Measurements from ENCODE around the gene PCSK5. TPM values are rescaled to one million over a fixed set of nuclear protein-coding genes. Genes with fewer than 3 reads are reported as not detected.

The PCSK5 gene
- total RNA-seq, 1 donor from 2014 or later: 30.7 TPM

GRCh38 chr9:75993434-75993833 lies 103.0 kb downstream of the PCSK5 start:
- DNase-seq (ENCODE audit: extremely low spot score, unreplicated experiment): no peak
- peaks cover 25% of the 10 kb centered on the region for H3K36me3 Mint-ChIP-seq
- H3K4me3 Mint-ChIP-seq: no peak overlapping the region
- peaks cover 22% of the 10 kb centered on the region for H3K4me1 Mint-ChIP-seq (ENCODE audit: unreplicated experiment)
- TF ChIP-seq CTCF (conservative IDR thresholded peaks at IDR 0.05): no peak
- peaks cover 12% of the 10 kb centered on the region for H3K9me3 Mint-ChIP-seq
- H3K27ac Mint-ChIP-seq: no peak overlapping the region
- H3K27me3 Mint-ChIP-seq: peaks cover 5% of the 10 kb centered on the region

DNA sequence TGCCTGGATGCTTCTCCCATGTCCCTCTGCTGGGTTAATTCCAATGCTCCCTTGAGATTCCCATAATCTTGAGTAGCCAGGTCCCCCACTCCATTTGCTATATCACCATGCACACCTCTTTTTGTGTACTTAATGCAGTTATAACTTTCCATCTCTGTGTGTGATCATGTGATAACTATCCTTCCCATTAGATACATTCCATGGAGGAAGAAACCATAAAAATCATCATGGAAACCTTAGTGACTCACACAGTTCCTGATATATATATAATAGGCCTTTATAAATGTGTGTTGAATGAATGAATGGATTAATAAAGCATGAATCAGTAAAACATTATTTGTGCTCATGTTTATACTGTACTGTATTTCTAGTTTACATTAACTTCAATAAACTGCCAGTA lies 104.6 kb downstream of the PCSK5 start:
- peaks cover 13% of the 10 kb centered on the region for H3K9me3 Mint-ChIP-seq
- peaks cover 5% of the 10 kb centered on the region for H3K27me3 Mint-ChIP-seq
- H3K27ac Mint-ChIP-seq: no peak overlapping the region
- no peak for DNase-seq (ENCODE audit: extremely low spot score, unreplicated experiment)
- H3K4me3 Mint-ChIP-seq: no peak overlapping the region
- H3K36me3 Mint-ChIP-seq: peaks cover 25% of the 10 kb centered on the region
- TF ChIP-seq CTCF (conservative IDR thresholded peaks at IDR 0.05): no peak
- peaks cover 26% of the 10 kb centered on the region for H3K4me1 Mint-ChIP-seq (ENCODE audit: unreplicated experiment)

DNA sequence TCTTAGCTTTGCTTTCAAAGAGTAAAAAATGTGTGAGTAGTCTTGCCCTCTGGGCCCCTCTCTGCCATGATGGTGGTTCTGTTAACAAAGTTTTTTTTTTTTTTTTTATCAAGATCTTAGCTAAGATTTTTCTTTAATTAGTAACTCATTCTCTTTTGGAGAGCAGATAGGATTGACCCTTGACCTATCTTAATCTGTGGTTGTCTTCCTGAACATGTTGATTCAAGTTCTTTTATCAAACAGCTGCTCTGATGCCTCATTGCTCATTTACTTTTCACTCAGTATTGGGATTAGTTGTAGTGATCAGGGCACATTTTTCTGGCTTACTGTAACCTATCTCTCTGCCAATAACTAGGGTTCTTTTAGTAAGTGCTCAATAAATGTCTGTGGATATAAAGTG lies 106.3 kb downstream of the PCSK5 start:
- no peak for TF ChIP-seq CTCF (conservative IDR thresholded peaks at IDR 0.05)
- Mint-ChIP-seq H3K4me3 (no peak overlapping the region), H3K27me3 (peaks cover 11% of the 10 kb centered on the region), H3K9me3 (peaks cover 13% of the 10 kb centered on the region), H3K36me3 (peaks cover 21% of the 10 kb centered on the region), H3K27ac (peak overlapping the region; percentile 12), H3K4me1 (ENCODE audit: unreplicated experiment) (peaks cover 24% of the 10 kb centered on the region)
- DNase-seq (ENCODE audit: extremely low spot score, unreplicated experiment): no peak

DNA sequence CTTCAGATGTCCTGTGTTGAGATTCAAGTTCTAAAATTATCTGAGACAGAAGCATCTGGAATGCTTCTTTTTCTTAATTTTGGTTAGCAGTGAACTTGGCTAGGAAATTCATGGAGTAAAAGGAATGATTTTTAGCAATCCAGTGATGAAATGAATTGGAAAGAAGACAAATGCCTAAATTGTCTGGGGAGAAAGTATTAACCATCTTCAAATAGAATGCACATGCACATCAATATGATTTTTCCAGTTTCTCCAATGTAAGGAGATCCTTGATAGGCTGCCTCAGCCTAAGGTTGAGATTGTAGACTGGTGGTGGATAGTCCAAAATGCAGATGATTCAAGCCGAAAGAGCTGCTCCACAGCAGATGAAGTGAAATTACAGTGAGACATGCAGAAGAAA lies 106.7 kb downstream of the PCSK5 start:
- H3K27ac Mint-ChIP-seq: peak overlapping the region; percentile 12
- peaks cover 21% of the 10 kb centered on the region for H3K36me3 Mint-ChIP-seq
- peaks cover 13% of the 10 kb centered on the region for H3K9me3 Mint-ChIP-seq
- peaks cover 12% of the 10 kb centered on the region for H3K27me3 Mint-ChIP-seq
- TF ChIP-seq CTCF (conservative IDR thresholded peaks at IDR 0.05): no peak
- DNase-seq (ENCODE audit: extremely low spot score, unreplicated experiment): no peak
- H3K4me1 Mint-ChIP-seq (ENCODE audit: unreplicated experiment): peaks cover 24% of the 10 kb centered on the region
- H3K4me3 Mint-ChIP-seq: no peak overlapping the region

DNA sequence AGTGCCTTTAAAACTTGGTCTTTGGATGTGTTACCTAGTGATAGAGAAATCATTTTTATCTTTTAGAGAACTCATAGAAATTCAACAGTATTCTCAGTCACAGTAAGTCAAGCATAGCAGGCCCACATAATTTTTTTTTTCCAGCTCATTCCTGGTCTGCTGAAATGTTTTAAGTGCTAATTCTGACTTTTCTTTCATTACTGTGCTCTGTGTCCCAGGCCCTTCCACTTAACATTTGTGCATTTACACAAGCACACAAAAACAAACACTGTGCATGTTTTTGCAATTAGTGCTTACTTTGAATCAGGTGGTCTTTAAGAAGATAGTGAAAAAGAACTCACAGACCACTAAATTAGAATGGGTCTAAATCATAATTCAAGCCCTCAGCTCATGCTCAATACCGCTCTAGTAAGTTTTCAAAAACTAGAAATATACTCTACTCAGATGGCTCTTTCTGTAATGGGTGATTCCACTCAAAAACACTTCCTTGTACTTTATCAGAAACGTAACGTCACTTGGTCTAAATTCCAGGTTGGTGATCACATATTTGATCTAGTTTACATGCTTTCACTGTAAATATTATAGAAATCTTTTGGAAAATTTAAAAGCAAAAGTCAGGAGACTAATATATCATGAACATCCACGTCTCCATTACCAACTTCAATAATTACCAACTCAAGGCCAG lies 107.8 kb downstream of the PCSK5 start:
- Mint-ChIP-seq H3K27me3 (peaks cover 12% of the 10 kb centered on the region), H3K27ac (peak overlapping the region; percentile 62), H3K4me1 (ENCODE audit: unreplicated experiment) (peaks cover 24% of the 10 kb centered on the region), H3K9me3 (peaks cover 10% of the 10 kb centered on the region), H3K4me3 (no peak overlapping the region), H3K36me3 (peaks cover 21% of the 10 kb centered on the region)
- no peak for TF ChIP-seq CTCF (conservative IDR thresholded peaks at IDR 0.05)
- no peak for DNase-seq (ENCODE audit: extremely low spot score, unreplicated experiment)
